Measurements from ENCODE around the gene PHLPP2. TPM values are rescaled to one million over a fixed set of nuclear protein-coding genes. Genes with fewer than 3 reads are reported as not detected.

Gene PHLPP2
- total RNA-seq, 1 experiment from 2014 or later, result 13.1 TPM

DNA sequence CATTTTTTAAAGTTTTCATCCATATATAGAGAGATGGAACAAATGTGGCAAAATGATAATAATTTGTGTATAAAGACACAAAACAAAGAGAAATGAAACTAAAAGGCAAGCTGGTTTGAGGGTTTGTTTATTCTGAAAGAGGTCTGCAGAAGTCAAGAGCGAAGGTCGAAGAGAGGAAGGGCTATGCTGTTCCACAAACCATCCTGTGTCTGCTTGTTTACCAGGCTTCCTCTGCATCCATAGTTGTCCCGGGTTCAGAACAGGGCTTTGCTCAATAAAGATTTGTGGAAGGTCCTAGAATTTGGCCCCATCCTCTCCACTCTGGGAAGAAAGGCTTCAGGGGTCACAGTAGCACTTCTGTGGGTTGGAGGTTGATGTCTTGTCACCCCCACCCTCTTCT, 100.9 kb downstream of the PHLPP2 start:
- CTCF ChIA-PET, result no interaction called here
- in situ Hi-C loops (cut with HindIII; ENCODE audit: low pct_unique_long_range_greater_than_20kb, low sequenced_read_pairs), result no loop called here
- DNase-seq (ENCODE audit: low read depth, low spot score), result no peak
- peaks cover 2% of the 10 kb centered on the region; the same call in 1 of the 2 replicates for H3K36me3 ChIP-seq (ENCODE audit: control insufficient read depth, insufficient read depth, low read length)
- no peaks in the 10 kb centered on the region for H3K4me1 ChIP-seq (ENCODE audit: control insufficient read depth, insufficient read depth, low read length)
- no peak overlapping the region for H3K27ac ChIP-seq (ENCODE audit: low read length)
- intact Hi-C loops (cut with micrococcal nuclease; ENCODE audit: unreplicated experiment), result no loop called here
- H3K4me3 ChIP-seq (ENCODE audit: low read depth in 2 of 2, low read length in 2 of 2), result no peak overlapping the region
- POLR2A ChIA-PET, result no interaction called here
- peaks cover 2% of the 10 kb centered on the region; the same call in 1 of the 2 replicates for H3K27me3 ChIP-seq (ENCODE audit: control insufficient read depth, insufficient read depth, low read length)
- BruUV-seq (replicated peaks), result no TSS peak
- no peak for TF ChIP-seq TCF7L2 (IDR thresholded peaks at IDR 0.05; ENCODE audit: low read depth, low read length)
- TF ChIP-seq, protein P1, sequence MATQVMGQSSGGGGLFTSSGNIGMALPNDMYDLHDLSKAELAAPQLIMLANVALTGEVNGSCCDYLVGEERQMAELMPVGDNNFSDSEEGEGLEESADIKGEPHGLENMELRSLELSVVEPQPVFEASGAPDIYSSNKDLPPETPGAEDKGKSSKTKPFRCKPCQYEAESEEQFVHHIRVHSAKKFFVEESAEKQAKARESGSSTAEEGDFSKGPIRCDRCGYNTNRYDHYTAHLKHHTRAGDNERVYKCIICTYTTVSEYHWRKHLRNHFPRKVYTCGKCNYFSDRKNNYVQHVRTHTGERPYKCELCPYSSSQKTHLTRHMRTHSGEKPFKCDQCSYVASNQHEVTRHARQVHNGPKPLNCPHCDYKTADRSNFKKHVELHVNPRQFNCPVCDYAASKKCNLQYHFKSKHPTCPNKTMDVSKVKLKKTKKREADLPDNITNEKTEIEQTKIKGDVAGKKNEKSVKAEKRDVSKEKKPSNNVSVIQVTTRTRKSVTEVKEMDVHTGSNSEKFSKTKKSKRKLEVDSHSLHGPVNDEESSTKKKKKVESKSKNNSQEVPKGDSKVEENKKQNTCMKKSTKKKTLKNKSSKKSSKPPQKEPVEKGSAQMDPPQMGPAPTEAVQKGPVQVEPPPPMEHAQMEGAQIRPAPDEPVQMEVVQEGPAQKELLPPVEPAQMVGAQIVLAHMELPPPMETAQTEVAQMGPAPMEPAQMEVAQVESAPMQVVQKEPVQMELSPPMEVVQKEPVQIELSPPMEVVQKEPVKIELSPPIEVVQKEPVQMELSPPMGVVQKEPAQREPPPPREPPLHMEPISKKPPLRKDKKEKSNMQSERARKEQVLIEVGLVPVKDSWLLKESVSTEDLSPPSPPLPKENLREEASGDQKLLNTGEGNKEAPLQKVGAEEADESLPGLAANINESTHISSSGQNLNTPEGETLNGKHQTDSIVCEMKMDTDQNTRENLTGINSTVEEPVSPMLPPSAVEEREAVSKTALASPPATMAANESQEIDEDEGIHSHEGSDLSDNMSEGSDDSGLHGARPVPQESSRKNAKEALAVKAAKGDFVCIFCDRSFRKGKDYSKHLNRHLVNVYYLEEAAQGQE (IDR thresholded peaks at IDR 0.05; ENCODE audit: insufficient read depth in 1 of 2, low read depth in 2 of 2, low read length in 1 of 2), result no peak
- no peak for TF ChIP-seq POLR2AphosphoS5 (IDR thresholded peaks at IDR 0.05; ENCODE audit: low read depth, low read length)
- TF ChIP-seq SIN3A (IDR thresholded peaks at IDR 0.05; ENCODE audit: borderline replicate concordance, insufficient read depth, low read depth, low read length), result no peak
- TF ChIP-seq, protein P2, sequence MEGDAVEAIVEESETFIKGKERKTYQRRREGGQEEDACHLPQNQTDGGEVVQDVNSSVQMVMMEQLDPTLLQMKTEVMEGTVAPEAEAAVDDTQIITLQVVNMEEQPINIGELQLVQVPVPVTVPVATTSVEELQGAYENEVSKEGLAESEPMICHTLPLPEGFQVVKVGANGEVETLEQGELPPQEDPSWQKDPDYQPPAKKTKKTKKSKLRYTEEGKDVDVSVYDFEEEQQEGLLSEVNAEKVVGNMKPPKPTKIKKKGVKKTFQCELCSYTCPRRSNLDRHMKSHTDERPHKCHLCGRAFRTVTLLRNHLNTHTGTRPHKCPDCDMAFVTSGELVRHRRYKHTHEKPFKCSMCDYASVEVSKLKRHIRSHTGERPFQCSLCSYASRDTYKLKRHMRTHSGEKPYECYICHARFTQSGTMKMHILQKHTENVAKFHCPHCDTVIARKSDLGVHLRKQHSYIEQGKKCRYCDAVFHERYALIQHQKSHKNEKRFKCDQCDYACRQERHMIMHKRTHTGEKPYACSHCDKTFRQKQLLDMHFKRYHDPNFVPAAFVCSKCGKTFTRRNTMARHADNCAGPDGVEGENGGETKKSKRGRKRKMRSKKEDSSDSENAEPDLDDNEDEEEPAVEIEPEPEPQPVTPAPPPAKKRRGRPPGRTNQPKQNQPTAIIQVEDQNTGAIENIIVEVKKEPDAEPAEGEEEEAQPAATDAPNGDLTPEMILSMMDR (IDR thresholded peaks at IDR 0.05), result no peak
- no peaks in the 10 kb centered on the region for H3K9me3 ChIP-seq (ENCODE audit: control insufficient read depth, insufficient read depth, low read depth, low read length)
- ATAC-seq, result no peak

DNA sequence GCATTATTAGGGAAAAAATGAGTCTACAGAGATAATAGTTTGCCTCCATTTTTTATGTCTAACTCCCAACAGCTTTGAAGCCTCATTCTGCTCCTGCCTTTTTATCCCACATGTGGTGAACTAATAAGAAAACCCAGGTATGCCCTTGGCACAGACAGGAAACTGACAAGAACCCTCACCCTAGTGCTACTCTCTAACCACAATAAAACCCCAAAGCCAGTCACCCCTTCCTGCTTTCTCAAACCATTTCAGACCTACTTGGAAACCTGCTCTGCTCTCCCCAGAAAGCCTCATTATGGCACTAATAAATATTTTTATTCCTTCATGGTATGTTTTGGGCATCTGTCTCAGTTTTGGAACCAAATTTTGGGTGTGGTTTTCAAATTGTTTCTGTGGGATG, 102.4 kb downstream of the PHLPP2 start:
- ATAC-seq, result no peak
- ChIA-PET CTCF (no interaction called here), POLR2A (no interaction called here)
- in situ Hi-C loops (cut with HindIII; ENCODE audit: low pct_unique_long_range_greater_than_20kb, low sequenced_read_pairs) (no loop called here), intact Hi-C loops (cut with micrococcal nuclease; ENCODE audit: unreplicated experiment) (no loop called here)
- H3K4me3 ChIP-seq (ENCODE audit: low read depth in 2 of 2, low read length in 2 of 2), result no peak overlapping the region
- H3K9me3 ChIP-seq (ENCODE audit: control insufficient read depth, insufficient read depth, low read depth, low read length), result no peaks in the 10 kb centered on the region
- DNase-seq (ENCODE audit: low read depth, low spot score), result no peak
- peaks cover 2% of the 10 kb centered on the region; the same call in 1 of the 2 replicates for H3K27me3 ChIP-seq (ENCODE audit: control insufficient read depth, insufficient read depth, low read length)
- BruUV-seq (replicated peaks), result no TSS peak
- peaks cover 2% of the 10 kb centered on the region; the same call in 1 of the 2 replicates for H3K36me3 ChIP-seq (ENCODE audit: control insufficient read depth, insufficient read depth, low read length)
- no peak overlapping the region for H3K27ac ChIP-seq (ENCODE audit: low read length)
- no peak for TF ChIP-seq SIN3A (IDR thresholded peaks at IDR 0.05; ENCODE audit: borderline replicate concordance, insufficient read depth, low read depth, low read length)
- TF ChIP-seq, protein P2 (IDR thresholded peaks at IDR 0.05), result no peak
- TF ChIP-seq, protein P1 (IDR thresholded peaks at IDR 0.05; ENCODE audit: insufficient read depth in 1 of 2, low read depth in 2 of 2, low read length in 1 of 2), result no peak
- no peak for TF ChIP-seq POLR2AphosphoS5 (IDR thresholded peaks at IDR 0.05; ENCODE audit: low read depth, low read length)
- TF ChIP-seq TCF7L2 (IDR thresholded peaks at IDR 0.05; ENCODE audit: low read depth, low read length), result no peak
- no peaks in the 10 kb centered on the region for H3K4me1 ChIP-seq (ENCODE audit: control insufficient read depth, insufficient read depth, low read length)

Measured in Panc1 (cell line).